SK-N-MC (cell line): ENCODE data around the gene INO80B.

ENCODE experiments used
- EZH2 ChIP-seq: fragments of 200-600 bp; sonication (generic); IDR thresholded peaks from one replicate; pipeline ENCODE4 v1.6.1; 2017; ENCODE audit warnings: antibody characterized with exemption
- FOXP2 ChIP-seq: optimal IDR thresholded peaks from 2 replicates; pipeline ENCODE3; 2011; ENCODE audit warnings: mild to moderate bottlenecking, moderate library complexity; ENCODE audit not compliant: insufficient read depth; ENCODE audit errors: extremely low read length, control extremely low read depth
- POLR2AphosphoS5 ChIP-seq: IDR thresholded peaks from 2 replicates; pipeline ENCODE4 v1.6.1; 2012; ENCODE audit warnings: mild to moderate bottlenecking, low read depth, low read length, borderline replicate concordance

GRCh38 chr2:74454654-74455511, at the start of gene INO80B:
- TF ChIP-seq POLR2AphosphoS5 (peak; percentile 83), EZH2 (no peak), FOXP2 (peak; percentile 98)
